ENCODE results near the gene FAR2. TPM values are rescaled to one million over a fixed set of nuclear protein-coding genes. Genes with fewer than 3 reads are reported as not detected.

Gene FAR2
- total RNA-seq, 2 experiments from 2014 or later, result 0.53 to 1.6 TPM

DNA sequence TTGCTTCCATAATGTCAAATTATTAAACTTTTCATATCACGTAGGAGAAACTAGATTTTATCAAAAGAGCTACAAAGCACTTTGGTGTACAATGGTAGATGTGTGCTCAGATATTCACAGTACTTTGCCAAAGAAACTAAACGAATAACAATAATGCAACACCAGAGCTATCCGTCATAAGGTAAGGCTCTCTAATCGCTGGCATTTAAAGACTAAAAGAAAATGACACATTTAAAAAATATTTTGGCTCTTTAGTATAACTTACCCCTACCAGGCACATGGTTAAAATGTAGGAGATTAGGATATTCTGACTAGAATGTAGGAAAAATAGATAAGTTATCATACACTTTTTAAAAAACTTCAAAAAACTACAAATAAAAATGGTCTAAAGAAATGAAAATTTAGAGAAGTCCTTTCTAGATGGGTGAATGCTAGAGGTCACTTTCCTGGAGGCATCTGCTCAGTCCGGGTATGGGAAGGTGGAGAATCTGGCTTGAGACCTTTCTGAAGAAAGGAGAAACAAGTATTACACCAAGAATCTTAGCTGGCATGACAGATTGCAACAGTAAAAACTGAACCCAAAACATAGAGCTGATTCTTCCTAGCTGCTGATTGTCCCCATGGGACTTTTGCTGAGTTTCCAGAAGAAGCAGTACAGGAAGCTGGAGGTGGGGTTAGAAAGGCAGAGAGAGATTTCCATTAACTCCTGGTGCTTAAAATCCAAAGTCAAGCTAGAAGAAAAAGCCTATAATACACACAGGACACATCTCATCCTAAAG lies 67.9 kb downstream of the FAR2 start:
- H3K9me3 ChIP-seq (ENCODE audit: control insufficient read depth in 1 of 2, insufficient read depth in 1 of 2, low read length in 2 of 2), result no peaks in the 10 kb centered on the region
- no peak overlapping the region for H3K27ac Mint-ChIP-seq
- H3K27me3 Mint-ChIP-seq, result no peaks in the 10 kb centered on the region
- H3K4me3 Mint-ChIP-seq, result no peak overlapping the region
- no peaks in the 10 kb centered on the region for H3K36me3 ChIP-seq (ENCODE audit: insufficient read depth, low read length)
- H3K27ac ChIP-seq (ENCODE audit: low read depth in 1 of 2, low read length in 2 of 2), result no peak overlapping the region
- TF ChIP-seq, protein P1, sequence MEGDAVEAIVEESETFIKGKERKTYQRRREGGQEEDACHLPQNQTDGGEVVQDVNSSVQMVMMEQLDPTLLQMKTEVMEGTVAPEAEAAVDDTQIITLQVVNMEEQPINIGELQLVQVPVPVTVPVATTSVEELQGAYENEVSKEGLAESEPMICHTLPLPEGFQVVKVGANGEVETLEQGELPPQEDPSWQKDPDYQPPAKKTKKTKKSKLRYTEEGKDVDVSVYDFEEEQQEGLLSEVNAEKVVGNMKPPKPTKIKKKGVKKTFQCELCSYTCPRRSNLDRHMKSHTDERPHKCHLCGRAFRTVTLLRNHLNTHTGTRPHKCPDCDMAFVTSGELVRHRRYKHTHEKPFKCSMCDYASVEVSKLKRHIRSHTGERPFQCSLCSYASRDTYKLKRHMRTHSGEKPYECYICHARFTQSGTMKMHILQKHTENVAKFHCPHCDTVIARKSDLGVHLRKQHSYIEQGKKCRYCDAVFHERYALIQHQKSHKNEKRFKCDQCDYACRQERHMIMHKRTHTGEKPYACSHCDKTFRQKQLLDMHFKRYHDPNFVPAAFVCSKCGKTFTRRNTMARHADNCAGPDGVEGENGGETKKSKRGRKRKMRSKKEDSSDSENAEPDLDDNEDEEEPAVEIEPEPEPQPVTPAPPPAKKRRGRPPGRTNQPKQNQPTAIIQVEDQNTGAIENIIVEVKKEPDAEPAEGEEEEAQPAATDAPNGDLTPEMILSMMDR (IDR thresholded peaks at IDR 0.05), result no peak
- POLR2A ChIA-PET, result no interaction called here
- no peaks in the 10 kb centered on the region for H3K36me3 Mint-ChIP-seq (ENCODE audit: low read depth)
- no peak overlapping the region for H3K4me3 ChIP-seq (ENCODE audit: low read length)
- H3K4me1 ChIP-seq (ENCODE audit: insufficient read depth, low read length), result no peaks in the 10 kb centered on the region
- CTCF ChIA-PET, result no interaction called here
- intact Hi-C loops (cut with DNase I, micrococcal nuclease), result no loop called here
- H3K4me1 Mint-ChIP-seq (ENCODE audit: low read depth), result no peaks in the 10 kb centered on the region
- no peaks in the 10 kb centered on the region for H3K9me3 Mint-ChIP-seq
- DNase-seq (no peak), ATAC-seq (ENCODE audit: poor library complexity) (no peak)
- no peaks in the 10 kb centered on the region for H3K27me3 ChIP-seq (ENCODE audit: control insufficient read depth in 1 of 2, insufficient read depth in 2 of 2, low read length in 2 of 2)

- Mint-ChIP-seq H3K36me3 (ENCODE audit: low read depth) (no peaks in the 10 kb centered on the region), H3K9me3 (no peaks in the 10 kb centered on the region), H3K27me3 (no peaks in the 10 kb centered on the region), H3K27ac (no peak overlapping the region), H3K4me1 (ENCODE audit: low read depth) (no peaks in the 10 kb centered on the region), H3K4me3 (no peak overlapping the region)
- CTCF ChIA-PET, result interaction anchor here (0.6 kb wide), 1 partner anchor 33 kb away, joined by 3 read pairs; no protein-coding TSS in a partner anchor
- POLR2A ChIA-PET, result no interaction called here
- ATAC-seq (ENCODE audit: poor library complexity) (no peak), DNase-seq (no peak)
- H3K9me3 ChIP-seq (ENCODE audit: control insufficient read depth in 1 of 2, insufficient read depth in 1 of 2, low read length in 2 of 2), result no peaks in the 10 kb centered on the region
- H3K4me3 ChIP-seq (ENCODE audit: low read length), result no peak overlapping the region
- H3K4me1 ChIP-seq (ENCODE audit: insufficient read depth, low read length), result no peaks in the 10 kb centered on the region
- H3K27ac ChIP-seq (ENCODE audit: low read depth in 1 of 2, low read length in 2 of 2), result no peak overlapping the region
- H3K36me3 ChIP-seq (ENCODE audit: insufficient read depth, low read length), result no peaks in the 10 kb centered on the region
- intact Hi-C loops (cut with DNase I, micrococcal nuclease), result no loop called here
- H3K27me3 ChIP-seq (ENCODE audit: control insufficient read depth in 1 of 2, insufficient read depth in 2 of 2, low read length in 2 of 2), result no peaks in the 10 kb centered on the region
- TF ChIP-seq, protein P1 (IDR thresholded peaks at IDR 0.05), result no peak
Observed at GRCh38 chr12:29220632-29221336, 71.7 kb downstream of the FAR2 start.

- Histone ChIP-seq H3K36me3 (ENCODE audit: insufficient read depth, low read length) (no peaks in the 10 kb centered on the region), H3K9me3 (ENCODE audit: control insufficient read depth in 1 of 2, insufficient read depth in 1 of 2, low read length in 2 of 2) (no peaks in the 10 kb centered on the region), H3K4me1 (ENCODE audit: insufficient read depth, low read length) (no peaks in the 10 kb centered on the region), H3K27me3 (ENCODE audit: control insufficient read depth in 1 of 2, insufficient read depth in 2 of 2, low read length in 2 of 2) (no peaks in the 10 kb centered on the region), H3K27ac (ENCODE audit: low read depth in 1 of 2, low read length in 2 of 2) (no peak overlapping the region), H3K4me3 (ENCODE audit: low read length) (no peak overlapping the region)
- H3K9me3 Mint-ChIP-seq, result no peaks in the 10 kb centered on the region
- H3K4me3 Mint-ChIP-seq, result no peak overlapping the region
- no peak for ATAC-seq (ENCODE audit: poor library complexity)
- intact Hi-C loops (cut with DNase I, micrococcal nuclease), result no loop called here
- POLR2A ChIA-PET, result no interaction called here
- H3K27me3 Mint-ChIP-seq, result no peaks in the 10 kb centered on the region
- CTCF ChIA-PET, result no interaction called here
- no peaks in the 10 kb centered on the region for H3K36me3 Mint-ChIP-seq (ENCODE audit: low read depth)
- no peak overlapping the region for H3K27ac Mint-ChIP-seq
- H3K4me1 Mint-ChIP-seq (ENCODE audit: low read depth), result no peaks in the 10 kb centered on the region
- no peak for DNase-seq
- TF ChIP-seq, protein P1 (IDR thresholded peaks at IDR 0.05), result no peak
Observed at GRCh38 chr12:29222200-29222599, 73.1 kb downstream of the FAR2 start.

Measured in CD4-positive, alpha-beta T cell (primary cell).